LNCAP (cell line): ENCODE measurements around the gene COQ4.

Experiments used
- CTCF ChIP-seq: fragments of 450-650 bp; IDR thresholded peaks from 2 replicates; pipeline ENCODE4 v1.5.1; 2017; ENCODE audit warnings: mild to moderate bottlenecking

COQ4 gene

GRCh38 chr9:128369024-128369706 is 46.5 kb downstream of the COQ4 start:
- TF ChIP-seq CTCF, result no peak

DNA sequence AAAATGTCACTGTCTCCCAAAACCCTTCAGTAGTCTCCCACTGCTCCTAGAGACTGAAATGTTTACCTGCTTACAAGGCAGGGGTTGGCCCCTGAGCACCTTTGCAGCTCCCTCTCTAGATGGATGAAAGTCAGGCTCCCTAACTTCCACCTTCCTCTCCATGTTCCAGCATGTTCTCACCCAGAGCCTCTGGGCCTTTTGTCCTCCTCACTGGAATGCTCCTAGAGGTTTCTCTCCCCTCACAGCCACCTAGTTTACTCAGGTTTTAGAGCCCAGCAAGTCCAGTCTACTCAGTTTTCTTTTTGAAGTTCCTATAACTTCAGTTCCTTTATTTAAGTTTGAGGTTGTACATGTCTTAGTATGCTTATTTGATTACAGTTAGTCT is 47.7 kb downstream of the COQ4 start:
- no peak for TF ChIP-seq CTCF

- TF ChIP-seq CTCF, result no peak
Measured at GRCh38 chr9:128370752-128371629, 48.4 kb downstream of the COQ4 start, which contains the start of gene URM1. Gene URM1 (plus strand): TSS chr9:128371374. CDS start chr9:128371381, 7 bp downstream.

- no peak for TF ChIP-seq CTCF
Measured at GRCh38 chr9:128371630-128372117, 49.0 kb downstream of the COQ4 start.

DNA sequence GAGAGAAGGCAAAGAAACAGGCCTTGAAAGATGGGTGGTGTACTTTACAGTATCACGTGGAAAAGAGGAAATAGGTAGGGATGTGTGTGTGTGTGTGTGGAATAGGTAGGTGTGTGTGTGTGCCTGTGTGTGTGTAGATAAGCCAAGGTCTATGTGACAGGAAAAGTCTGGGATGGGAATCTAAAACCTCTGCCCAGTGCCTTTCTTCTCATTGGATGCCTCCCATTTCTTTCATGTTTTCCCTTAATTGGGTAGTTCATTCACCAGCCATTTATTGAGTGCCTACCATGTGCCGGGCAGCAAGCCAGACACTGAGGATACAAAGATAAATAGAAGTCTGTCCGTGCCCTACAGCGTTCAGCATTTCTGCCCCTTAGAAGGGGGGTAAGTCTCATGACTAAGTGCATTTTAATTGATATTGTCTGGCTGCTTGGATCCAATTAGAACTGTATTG is 49.6 kb downstream of the COQ4 start:
- no peak for TF ChIP-seq CTCF

- TF ChIP-seq CTCF, result no peak
Measured at GRCh38 chr9:128372784-128373183, 50.1 kb downstream of the COQ4 start.

- TF ChIP-seq CTCF, result no peak
Measured at GRCh38 chr9:128374221-128374675, 51.6 kb downstream of the COQ4 start.
